GM21367 (cell line): Measurements from ENCODE around the gene TIGD2.
"Not testable (repeated sequence)": the region's sequence is repeated elsewhere in the genome, so short reads cannot be mapped to it uniquely, and the experiment has no call there.

ENCODE experiments used
- ATAC-seq: cut with Tn5 transposase; IDR thresholded peaks from one replicate; pipeline ENCODE4 v1.9.1; 2021; ENCODE audit not compliant: unreplicated experiment

The TIGD2 gene

DNA sequence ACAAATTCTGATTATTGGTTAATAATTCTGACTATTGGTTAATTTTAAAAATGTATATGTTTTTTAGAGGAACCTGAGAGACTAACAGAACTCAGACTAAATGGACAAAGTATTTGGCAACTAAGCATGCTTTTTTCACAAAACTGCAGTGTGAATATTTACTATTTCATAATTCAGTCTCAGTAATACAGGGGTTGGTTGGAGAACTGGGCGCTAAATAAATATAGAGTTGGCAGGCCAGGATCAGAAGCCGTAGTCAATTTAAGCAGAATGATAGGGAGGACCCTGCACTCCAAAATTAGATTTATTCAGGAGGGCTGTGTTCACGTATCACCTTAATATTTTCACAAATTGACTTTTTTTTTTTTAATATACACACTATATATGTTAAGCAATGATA lies 5.8 kb downstream of the TIGD2 start:
- no peak for ATAC-seq

DNA sequence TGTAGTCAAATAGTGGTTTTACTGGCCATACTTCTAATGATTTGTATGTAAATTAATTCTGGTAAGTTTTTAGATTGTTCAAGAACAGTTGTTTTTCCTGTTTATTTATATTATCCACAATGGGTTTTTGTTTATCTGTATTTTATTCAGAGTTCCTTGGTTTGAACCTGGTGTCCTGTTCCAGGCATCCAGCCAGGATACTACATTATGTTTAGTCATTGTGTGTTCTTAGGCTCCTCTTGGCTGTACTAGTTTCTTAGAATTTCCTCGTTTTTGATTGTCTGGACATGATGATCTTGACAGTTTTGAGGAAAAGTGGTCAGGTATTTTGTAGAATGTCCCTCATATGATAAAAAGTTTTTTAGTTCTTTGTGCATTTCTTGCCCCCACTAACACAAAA lies 7.8 kb downstream of the TIGD2 start:
- no peak for ATAC-seq

DNA sequence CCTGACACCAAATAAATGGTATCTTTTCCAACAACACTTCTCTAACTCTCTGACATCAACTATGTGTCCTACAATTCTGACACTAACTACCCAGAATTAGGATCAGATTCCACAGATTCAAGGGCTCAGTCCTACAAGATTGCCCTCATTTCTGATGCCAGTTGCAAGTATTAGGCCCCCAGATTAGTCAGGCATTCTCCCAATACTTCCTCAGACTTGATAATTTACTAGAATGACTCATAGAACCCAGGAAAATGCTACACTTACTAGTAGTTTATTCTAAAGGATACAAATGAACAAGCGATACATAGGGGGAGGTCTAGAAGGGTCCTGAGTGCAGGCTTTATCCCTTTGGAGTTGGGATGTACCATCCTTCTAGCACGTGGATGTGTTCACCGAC lies 8.5 kb downstream of the TIGD2 start:
- no peak for ATAC-seq

DNA sequence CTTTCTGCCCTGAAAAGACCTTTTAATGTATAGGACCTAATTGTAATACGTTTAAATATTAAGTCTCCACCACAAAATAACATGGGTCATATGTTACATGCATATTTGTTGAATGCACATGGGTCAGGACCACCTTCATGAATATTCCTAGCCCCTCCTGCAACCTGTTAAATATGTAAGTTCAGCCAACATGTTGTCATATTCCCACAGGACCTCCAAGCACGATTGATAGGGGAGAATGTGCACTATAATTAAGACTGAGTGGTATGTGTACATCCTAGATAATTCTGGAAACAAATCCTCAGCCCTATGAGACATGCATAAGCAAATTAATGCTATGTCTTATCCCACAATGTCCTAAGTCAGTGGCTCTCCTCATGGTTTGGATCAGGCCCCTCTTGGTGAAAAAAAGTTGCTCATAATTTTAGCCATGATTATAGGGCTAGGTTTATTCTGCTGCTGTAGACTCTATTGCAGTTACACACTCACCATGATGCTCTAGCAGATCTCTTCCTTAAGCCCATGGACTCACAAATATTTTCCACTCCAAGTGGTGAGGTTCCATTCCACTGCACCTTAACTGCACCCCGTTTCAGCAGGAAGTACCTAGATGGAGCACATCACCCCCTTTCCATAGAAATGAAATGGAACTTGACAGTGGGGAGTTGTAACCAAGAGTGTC lies 10.2 kb downstream of the TIGD2 start:
- no peak for ATAC-seq

DNA sequence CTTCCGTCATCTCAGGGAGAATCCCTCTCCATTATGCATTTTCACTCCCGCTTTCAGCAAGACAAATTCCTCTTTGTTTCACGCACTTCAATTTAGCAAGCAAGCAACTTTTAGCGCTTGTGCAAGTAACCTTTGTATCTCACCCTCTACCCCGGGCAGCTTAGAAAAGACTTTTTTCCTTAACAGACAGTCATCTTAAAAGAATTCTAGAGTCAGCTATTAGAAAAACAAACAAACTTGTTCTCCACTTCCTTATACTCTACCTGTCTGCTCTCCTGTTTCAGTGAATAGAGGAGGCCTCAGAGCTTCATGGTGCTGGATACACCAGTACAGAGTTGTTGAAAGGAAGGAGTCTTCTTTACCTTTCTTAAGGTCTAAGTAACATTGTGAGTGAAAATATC lies 12.1 kb downstream of the TIGD2 start:
- ATAC-seq = no peak

DNA sequence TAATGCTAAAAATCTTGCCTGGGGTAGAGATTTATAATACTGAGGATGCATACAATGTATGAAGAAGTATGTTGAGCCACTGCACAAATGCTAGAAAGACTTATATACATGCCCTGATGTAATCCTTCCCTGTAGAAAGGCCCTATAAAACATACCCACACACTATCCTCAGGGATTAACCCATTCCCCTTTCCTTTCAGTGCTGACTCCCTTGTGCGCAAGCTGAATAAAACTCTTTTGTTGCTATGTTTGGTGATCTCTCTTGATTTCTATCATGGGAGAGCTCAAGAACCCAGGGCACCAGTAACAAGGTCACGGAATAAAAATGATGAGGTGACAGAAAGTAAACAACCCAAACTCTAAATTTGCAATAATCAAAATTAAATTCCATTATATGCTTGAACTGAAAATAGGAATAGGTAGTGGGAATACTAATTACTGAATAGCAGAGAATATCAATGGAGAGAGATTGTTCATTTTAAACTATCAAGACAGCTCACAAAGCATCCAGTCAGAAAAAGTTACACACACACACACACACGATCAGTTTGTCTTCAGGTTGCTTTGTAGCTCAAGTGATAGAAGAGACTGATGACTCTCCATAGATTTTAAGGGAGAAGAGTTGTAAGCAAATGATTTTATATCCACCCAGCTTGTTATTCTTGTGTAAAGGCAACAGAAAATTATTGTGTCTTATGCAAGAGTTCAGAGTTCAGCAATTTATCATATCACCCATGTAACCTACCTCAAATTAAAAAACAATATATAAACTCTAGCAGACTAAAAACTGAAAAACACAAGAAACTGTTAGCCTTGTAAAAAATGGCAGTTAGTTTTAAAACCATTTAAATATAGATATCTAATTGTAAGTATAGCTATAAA lies 14.8 kb downstream of the TIGD2 start:
- no peak for ATAC-seq

DNA sequence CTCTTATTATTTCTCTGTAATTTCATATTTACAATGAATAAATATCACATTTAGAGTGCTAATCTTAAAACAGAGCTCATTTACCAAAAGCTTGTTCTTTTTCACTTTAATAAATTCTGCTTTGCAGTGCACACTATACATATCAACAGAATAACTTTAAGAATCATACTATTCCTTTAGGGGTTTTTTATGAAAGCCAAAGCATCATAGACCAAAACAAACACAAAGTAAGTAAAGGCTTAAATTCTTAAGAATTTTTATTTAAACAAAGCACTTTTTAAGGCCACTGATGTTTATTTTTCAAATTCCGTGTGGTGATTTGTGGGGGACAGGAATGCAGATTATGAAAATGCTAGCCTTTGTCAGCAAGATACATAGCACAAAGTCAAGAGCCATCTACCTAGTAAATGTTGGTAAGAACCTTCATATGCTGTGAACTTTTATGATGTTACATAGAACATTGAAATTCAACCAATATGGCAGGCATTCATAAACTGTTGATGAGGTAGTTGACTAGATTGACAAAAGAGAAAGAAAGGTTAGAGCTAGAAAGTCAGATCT lies 17.8 kb downstream of the TIGD2 start:
- ATAC-seq = no peak

DNA sequence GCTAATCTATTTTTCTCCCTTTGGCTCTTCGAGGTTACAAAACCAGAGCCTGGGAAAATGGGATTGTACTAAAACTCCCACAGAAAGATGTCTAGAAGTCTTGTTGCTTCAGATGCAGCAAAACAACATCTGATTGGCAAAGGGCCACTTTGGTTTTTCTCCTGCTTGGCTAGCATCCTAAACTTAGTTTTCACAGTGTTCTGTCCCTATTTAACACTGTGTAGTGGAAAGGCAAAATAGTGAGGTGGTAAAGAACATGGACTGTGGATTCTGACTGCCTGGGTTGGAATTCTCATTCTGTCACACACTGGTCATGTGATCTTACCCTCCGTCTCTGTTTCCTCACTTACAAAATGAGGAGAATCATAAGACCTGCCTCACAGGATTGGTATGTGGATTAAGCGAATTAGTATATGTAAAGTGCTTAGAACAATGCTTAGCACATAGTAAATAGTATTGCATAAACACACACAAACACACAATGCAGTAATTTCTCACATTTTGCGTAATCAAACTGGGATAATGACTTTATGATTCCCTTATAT lies 23.5 kb downstream of the TIGD2 start:
- ATAC-seq = no peak

DNA sequence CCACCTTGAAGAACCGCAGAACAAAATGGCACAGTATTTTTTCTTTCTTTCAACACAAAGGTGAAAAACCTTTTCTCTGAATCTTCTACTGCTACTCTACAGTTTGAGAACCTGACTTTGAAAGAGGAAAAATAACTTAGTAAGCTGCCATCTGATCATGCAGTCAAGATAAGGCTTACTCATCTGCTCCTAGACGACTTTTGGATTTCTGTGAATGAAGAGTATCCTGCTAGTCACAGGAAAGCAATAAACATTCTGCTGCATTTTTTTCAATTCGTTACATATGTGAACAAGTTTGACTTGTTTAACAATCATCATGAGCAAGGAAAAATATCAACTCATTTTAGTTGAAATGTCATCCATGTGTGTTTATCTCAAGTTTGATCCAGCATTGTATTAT lies 25.2 kb downstream of the TIGD2 start:
- ATAC-seq = no peak

DNA sequence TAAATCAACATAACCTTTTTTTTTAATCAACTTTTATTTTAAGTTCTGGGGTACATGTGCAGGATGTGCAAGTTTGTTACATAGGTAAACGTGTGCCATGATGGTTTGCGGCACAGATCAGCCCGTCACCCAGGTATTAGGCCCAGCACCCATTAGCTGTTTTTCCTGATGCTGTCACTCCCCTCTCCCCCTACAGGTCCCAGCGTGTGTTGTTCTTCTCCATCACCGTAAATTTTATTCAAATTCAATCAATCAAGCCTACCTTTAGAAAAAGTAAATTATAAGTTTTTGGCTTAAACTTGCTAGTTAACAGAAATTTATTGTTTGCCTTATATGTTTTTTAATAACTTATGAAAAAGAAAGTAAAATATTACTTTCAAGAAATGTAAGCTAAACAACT lies 25.9 kb downstream of the TIGD2 start:
- ATAC-seq = no peak

DNA sequence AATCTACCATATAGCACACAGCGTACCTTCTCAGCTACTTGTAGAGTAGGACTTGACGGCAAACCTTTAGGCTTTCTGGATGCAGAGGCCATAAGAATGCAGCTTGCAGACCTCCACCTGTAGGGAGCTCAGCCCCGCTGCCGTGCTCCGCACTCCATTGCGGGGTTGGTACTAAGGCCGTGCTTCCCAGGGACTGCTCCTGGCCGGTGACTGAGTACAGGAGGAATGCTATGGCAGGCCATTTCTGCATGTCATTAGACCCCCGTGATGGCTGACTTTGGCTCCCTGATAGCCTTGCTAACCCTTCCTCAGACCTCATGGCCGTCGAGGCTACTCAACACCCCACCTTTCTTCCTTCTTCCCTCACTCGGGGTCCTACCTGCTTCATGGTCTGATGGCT lies 26.4 kb downstream of the TIGD2 start:
- ATAC-seq = no peak

DNA sequence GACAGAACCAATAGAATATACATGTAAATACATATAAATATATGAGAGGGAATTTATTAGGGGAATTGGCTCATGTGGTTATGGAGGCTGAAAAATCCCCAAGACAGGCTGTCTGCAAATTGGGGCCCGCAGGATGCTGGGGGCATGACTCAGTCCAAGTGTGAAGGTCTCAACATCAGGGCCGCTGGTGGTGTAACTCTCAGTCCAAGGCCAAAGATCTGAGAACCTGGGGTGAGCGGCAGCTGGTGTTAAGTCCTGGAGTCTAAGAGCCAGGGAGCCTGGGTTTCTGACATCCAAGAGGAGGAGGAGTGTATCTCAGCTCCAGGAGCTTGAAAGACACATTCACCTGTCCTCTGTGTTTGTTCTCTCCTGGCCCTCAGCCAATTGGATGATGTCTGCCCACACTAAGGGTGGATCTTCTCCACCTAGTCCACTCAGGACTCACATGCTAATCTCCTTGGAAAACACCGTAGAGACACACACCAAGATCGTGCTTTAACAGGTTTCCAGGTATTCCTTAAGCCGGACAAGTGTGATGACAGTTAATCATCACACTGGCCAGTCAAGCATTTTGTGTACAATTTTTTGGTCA lies 28.9 kb downstream of the TIGD2 start:
- ATAC-seq = no peak

DNA sequence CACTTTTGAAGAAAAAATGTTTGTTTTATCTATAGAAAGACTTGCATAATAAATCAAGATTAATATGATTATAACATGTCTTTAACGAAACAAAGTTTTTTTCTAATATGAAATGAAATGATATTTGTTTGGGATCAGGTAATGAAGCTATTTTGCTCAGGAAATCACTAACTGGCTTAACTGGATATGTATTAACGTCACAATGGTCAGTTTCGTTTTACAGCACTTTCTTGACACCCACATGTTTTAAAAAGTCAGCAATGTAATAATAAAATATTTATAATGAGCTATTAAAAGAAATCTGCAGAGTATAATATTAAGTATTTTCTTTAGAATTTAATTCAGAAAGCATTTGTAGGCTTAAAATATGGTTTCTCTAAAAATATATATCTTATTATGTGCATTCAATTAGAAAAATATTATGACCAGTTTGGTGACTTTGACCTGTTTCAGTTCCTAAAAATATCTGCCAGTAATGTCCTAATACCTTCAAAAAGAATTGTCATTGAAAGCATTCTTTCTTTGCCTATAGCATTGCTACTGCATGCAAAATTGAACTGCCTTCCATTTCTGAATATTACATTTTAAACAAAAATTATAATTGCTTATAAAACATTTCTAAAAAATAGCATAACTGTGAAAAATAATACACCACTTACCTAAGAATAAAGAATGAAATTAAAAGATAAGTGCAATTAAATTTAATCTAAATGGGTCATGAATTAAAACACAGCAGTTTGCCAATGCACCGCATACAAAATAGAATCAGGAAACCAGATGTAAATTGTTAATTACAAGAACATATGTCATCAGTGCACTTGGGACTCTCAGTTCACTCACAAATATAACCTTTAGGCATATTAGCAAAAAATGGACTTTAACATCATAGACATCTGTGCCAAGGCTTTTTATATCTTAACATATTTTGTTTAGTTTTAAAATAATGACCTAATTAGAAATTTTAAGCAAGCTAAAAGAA lies 31.6 kb downstream of the TIGD2 start:
- peak; percentile 84 for ATAC-seq

DNA sequence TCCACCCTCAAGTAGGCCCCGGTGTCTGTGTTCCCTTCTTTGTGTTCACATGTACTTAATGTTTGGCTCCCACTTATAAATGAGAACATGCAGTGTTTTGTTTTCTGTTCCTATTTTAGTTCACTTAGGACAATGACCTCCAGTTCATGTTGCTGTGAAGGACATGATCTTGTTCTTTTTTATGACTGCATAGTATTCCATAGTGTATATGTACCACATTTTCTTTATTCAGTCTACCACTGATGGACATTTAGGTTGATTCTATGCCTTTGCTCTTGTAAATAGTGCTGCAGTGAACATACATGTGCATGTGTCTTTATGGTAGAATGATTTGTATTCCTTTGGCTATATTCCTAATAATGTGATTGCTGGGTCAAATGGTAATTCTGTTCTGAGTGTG lies 33.3 kb downstream of the TIGD2 start:
- not testable (repeated sequence) for ATAC-seq

DNA sequence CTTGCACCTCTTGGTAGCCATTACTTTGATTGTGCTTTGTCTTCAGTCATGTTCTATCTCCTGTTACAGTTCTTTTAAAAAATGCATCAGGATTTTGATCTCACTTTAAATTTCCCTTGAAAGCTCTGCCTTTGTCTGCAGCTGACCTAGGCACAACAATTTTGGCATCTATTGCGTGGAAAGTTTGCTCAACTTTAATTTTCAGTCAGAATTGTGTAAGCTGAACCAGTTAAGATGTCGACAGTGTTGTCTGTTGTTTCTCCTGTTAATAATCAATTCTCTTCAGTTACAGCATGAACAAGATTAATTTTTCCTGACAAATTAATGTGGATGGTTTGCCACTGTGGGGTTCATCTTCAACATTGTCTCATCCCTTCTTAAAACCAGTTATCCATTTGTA lies 34.9 kb downstream of the TIGD2 start:
- ATAC-seq = no peak

DNA sequence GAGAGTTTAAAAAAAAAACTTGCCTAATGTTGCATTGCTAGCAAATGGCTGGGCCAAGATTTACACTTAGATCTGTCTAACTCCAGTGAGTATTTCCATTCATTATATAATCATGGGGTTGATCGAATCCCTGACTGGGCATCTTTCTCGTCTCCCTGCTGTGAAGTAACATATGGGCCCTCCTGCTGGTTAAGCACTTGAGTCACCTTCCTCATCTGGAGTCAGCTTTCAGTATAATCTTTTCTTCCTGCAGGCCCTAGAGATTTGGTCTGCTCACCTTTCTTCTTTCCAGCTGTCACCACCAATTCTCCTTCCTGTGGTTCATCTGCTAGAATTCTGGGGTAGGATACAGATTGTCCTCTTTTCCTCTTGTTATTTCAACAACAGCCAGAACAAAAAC lies 41.6 kb downstream of the TIGD2 start:
- no peak for ATAC-seq

DNA sequence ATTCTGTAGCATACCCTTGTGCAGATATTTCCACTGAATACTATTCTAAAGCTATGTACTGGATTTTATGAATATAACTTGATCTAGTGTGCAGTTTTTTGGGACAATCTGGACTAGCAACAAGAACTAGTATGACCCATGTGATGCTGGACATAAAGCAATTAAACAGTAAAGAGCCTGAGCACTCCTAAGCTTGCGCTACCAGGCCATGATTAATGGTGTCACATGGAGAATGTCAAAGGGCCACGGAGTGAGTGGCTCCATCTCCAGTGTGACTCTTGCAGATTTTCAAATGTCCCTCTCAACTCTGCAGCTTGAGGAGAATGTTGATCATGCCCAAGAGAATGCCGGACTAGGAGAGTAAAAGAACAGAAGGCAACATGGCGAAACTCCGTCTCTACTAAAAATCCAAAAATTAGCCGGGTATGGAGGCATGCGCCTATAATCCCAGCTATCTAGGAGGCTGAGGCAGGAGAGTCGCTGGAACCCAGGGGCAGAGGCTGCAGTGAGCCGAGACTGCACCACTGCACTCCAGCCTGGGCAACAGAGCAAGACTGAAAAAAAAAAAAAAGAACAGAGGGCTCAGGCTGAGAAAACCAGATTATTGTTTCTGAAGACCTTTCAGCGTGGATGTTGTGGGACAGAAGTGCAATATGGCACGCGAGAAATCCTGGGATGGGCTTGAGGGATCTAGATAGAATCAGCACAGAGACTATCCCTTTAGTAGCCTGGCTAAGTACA lies 45.0 kb downstream of the TIGD2 start:
- ATAC-seq = no peak

DNA sequence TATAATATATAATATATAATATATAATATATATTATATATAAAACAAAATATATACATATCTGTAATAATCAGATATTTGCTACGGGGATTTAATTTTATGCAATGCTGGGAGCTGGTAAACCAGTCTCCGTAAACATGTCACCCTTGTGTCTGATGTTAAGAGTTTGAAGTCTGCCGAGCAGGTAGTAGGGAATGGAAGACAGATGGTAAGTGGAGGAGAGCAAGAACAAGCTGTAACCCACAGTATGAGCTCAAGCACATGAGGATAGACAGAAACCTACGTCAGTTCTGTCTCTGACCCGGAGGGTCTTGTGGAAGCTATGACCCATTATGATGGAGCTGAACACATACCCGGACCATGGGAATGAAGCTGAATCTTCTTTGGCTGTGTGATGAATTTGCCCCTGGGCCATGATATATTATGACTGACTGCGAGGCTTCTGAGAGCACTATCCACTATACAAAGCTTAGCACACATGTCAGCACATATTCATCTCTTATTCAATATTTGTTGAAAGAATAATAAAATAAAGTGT lies 46.2 kb downstream of the TIGD2 start:
- ATAC-seq = no peak

DNA sequence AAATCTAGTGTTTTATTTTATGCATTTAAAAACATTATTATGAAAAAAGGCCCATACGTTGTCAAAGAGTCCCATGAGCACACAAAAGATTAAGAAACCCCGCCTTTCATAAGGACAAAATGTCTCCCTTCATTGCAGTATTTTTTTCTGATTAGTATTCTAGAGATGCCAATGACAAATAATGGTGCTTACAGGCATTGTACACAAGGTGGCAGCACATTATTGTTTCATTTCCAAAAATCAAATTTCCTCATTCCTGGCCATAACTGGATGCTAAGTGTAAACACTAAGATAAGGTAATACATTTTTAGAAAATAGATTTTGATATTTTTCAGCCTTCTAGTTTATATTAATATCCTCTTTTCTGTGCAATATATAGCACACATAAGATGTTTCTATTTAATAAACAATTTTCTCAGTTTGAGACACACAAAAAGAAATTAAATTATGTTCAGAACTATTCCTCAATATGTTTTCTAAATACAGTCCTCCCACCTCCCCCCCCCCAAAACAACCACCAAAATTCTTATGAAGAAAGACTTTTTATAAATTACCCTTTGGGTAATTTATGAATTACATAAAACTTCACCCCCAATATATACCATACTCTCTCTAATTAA lies 47.7 kb downstream of the TIGD2 start:
- ATAC-seq = peak; percentile 81
